ENCODE measurements around the gene IFNAR2.
A peak's percentile ranks its signal among the peaks of the same experiment; 100 is the strongest.
"Not testable (repeated sequence)": the region's sequence is repeated elsewhere in the genome, so short reads cannot be mapped to it uniquely, and the experiment has no call there.

Gene IFNAR2

DNA sequence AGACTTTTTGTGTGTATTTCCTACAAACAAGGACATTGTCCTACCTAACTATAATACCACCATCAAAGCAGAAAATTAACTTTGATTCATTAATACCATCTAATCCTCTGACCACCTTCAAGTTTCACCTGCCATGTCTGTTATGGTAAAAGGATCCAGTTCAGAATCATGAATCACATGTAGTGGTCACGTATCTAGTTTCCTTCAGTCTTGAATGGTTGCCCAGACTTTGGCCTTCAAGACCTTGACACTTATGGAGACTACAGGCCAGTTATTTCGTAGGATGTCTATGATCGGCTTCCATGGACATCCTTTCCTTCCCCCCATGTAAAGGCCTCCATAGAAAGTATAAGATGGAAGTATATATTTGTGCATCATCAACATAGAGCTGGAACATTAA is 10.4 kb upstream of the IFNAR2 start:
- Histone ChIP-seq H3K9ac (ENCODE audit: low read depth, low read length) (no peak overlapping the region), H3K27me3 (ENCODE audit: control insufficient read depth, insufficient read depth, low read length) (peaks cover 13% of the 10 kb centered on the region), H3K9me3 (replicated peaks; ENCODE audit: low read length) (no peaks in the 10 kb centered on the region), H3K4me3 (ENCODE audit: low read length) (no peak overlapping the region), H3K36me3 (ENCODE audit: insufficient read depth, low read length) (no peaks in the 10 kb centered on the region), H3K4me1 (ENCODE audit: control insufficient read depth, insufficient read depth, low read length) (no peaks in the 10 kb centered on the region), H3K4me2 (ENCODE audit: low read length) (no peak overlapping the region)

DNA sequence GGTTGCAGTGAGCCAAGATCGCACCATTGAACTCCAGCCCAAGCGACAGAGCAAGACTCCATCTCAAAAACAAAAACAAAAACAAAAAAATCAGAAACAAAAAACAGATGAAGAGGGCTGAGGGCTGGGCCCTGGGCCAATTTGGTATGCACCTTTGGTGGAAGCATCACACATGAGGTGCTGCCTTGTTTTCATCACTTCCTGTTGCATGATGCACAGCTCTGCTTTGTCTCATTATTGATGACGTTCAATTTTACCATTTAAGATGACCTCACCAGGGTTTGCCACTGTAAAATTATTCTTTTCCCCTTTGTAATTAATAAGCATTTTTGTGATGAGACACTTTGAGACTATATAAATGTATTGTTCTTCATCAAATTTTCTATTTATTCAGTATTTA is 9.8 kb upstream of the IFNAR2 start:
- no peak overlapping the region for H3K4me2 ChIP-seq (ENCODE audit: low read length)
- H3K9ac ChIP-seq (ENCODE audit: low read depth, low read length) = no peak overlapping the region
- H3K4me1 ChIP-seq (ENCODE audit: control insufficient read depth, insufficient read depth, low read length) = no peaks in the 10 kb centered on the region

DNA sequence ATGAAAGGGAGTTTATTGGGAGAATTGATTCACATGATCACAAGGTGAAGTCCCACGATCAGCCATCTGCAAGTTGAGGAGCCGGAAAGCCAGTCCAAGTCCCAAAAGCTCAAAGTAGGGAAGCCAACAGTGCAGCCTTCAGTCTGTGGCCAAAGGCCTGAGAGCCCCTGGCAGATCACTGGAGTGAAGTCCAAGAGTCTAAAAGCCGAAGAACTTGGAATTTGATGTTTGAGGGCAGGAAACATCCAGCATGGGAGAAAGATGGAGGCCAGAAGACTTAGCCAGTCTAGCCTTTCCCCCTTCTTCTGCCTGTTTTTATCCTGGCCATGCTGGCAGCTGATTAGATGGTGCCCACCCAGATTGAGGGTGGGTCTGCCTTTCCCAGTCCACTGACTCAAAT is 4.4 kb upstream of the IFNAR2 start:
- not testable (repeated sequence) for H3K36me3 ChIP-seq (ENCODE audit: insufficient read depth, low read length); H3K4me2 ChIP-seq (ENCODE audit: low read length)

More for the DNA sequence above, 9.8 kb upstream of the IFNAR2 start:
- H3K36me3 ChIP-seq (ENCODE audit: insufficient read depth, low read length) = no peaks in the 10 kb centered on the region
- H3K27me3 ChIP-seq (ENCODE audit: control insufficient read depth, insufficient read depth, low read length) = peaks cover 9% of the 10 kb centered on the region
- H3K4me3 ChIP-seq (ENCODE audit: low read length) = no peak overlapping the region
- no peaks in the 10 kb centered on the region for H3K9me3 ChIP-seq (replicated peaks; ENCODE audit: low read length)

DNA sequence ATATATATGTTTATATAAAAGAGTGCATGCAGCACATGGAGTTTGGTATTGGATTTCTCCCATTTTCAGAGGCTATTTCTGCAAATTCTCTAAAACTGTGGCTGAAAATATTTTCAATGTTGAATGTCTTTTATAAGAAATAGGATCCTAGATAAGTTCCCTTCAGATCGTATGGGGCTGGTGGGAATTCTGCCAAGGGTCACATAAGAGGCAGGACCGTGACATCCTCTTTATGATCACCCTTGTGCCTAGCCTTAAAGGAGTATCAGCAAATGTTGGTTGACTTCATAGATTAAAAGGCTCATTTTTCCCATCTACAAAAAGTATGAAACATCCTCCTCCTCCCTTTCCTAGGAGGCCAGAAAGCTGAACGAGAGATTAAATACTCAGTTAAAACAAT is 1.3 kb upstream of the IFNAR2 start:
- no peak overlapping the region for H3K9ac ChIP-seq (ENCODE audit: low read depth, low read length)
- H3K27me3 ChIP-seq (ENCODE audit: control insufficient read depth, insufficient read depth, low read length) = peaks cover 21% of the 10 kb centered on the region
- no peak overlapping the region for H3K4me3 ChIP-seq (ENCODE audit: low read length)
- H3K4me2 ChIP-seq (ENCODE audit: low read length) = no peak overlapping the region
- H3K9me3 ChIP-seq (replicated peaks; ENCODE audit: low read length) = no peaks in the 10 kb centered on the region
- peaks cover 5% of the 10 kb centered on the region for H3K4me1 ChIP-seq (ENCODE audit: control insufficient read depth, insufficient read depth, low read length)
- H3K36me3 ChIP-seq (ENCODE audit: insufficient read depth, low read length) = no peaks in the 10 kb centered on the region

More for the DNA sequence above, 4.4 kb upstream of the IFNAR2 start:
- H3K27me3 ChIP-seq (ENCODE audit: control insufficient read depth, insufficient read depth, low read length) = peaks cover 21% of the 10 kb centered on the region
- not testable (repeated sequence) for H3K9ac ChIP-seq (ENCODE audit: low read depth, low read length); H3K9me3 ChIP-seq (replicated peaks; ENCODE audit: low read length); H3K4me1 ChIP-seq (ENCODE audit: control insufficient read depth, insufficient read depth, low read length); H3K4me3 ChIP-seq (ENCODE audit: low read length)

DNA sequence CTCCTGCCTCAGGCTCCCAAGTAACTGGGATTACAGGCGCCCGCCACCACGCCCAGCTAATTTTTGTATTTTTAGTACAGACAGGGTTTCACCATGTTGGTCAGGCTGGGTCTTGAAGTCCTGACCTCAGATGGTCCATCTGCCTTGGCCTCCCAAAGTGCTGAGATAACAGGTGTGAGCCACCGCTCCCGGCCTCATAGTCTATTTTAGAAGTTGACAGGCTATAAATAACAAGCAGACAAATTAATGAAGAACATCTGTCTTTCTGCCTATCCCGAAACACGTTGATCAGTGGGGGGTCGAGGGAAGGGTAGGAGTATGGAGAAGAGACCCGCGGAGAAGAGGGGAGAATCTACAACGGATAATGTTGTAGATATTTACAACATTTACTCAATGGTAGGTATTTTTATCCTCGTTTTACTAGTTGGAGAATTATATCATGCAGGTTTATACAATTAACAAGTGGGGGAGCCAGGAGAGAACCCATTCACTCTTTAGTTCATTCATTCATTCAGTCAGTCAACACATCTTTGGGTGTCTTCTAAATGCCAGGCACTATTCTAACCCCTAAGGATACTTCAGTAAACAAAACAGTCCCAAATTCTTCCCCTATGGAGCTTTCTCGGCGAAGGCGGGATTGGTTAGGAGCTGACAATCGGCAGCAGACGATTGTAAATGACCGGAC is 497 bp upstream of the IFNAR2 start:
- H3K9ac ChIP-seq (ENCODE audit: low read depth, low read length) = peak overlapping the region; percentile 92
- H3K4me2 ChIP-seq (ENCODE audit: low read length) = peak overlapping the region; percentile 93

DNA sequence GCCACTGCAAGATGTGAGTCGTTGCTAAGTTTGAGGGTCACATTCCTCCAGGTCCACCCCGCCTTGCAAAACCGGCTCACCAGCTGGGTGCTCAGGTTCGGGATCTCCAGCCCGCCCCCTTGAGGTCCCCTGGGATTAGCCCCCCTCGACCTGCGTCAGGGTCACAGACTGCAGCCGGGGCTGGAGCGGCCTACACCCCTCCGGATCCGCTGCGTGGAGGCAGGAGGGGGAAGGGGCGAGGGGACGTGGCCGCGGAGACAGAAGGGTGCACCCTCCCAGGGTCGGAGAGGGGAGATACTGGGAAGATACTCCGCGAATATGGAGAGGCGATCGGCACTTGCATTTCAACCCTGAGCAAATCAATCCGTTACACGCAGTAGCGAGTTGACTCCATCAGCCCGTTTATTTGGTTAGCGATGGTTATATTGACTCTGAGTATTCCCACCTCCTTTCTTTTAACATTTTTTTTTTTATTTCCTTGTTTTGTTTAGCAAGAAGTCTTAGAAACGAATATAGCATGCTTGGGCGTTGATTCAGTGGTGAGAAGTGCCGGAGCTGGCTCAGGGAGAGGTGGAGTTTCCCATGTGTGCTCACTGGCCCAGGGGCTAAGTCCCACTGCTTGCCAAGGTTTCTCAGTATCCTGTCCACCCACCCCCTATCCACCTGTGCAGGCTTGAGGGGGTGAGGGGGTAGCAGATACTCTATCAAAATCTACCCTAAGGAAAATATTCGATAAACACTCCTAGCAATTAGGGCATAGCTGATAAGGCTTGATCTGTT is 997 bp downstream of the IFNAR2 start:
- Histone ChIP-seq H3K9ac (ENCODE audit: low read depth, low read length) (peak overlapping the region; percentile 92), H3K4me1 (ENCODE audit: control insufficient read depth, insufficient read depth, low read length) (peaks cover 5% of the 10 kb centered on the region), H3K36me3 (ENCODE audit: insufficient read depth, low read length) (no peaks in the 10 kb centered on the region), H3K9me3 (replicated peaks; ENCODE audit: low read length) (no peaks in the 10 kb centered on the region), H3K4me2 (ENCODE audit: low read length) (peak overlapping the region; percentile 93), H3K4me3 (ENCODE audit: low read length) (peak overlapping the region; percentile 95), H3K27me3 (ENCODE audit: control insufficient read depth, insufficient read depth, low read length) (peaks cover 21% of the 10 kb centered on the region)

More for the DNA sequence above, 497 bp upstream of the IFNAR2 start:
- H3K36me3 ChIP-seq (ENCODE audit: insufficient read depth, low read length) = no peaks in the 10 kb centered on the region
- peaks cover 21% of the 10 kb centered on the region for H3K27me3 ChIP-seq (ENCODE audit: control insufficient read depth, insufficient read depth, low read length)
- peaks cover 5% of the 10 kb centered on the region for H3K4me1 ChIP-seq (ENCODE audit: control insufficient read depth, insufficient read depth, low read length)
- H3K9me3 ChIP-seq (replicated peaks; ENCODE audit: low read length) = no peaks in the 10 kb centered on the region
- H3K4me3 ChIP-seq (ENCODE audit: low read length) = peak overlapping the region; percentile 95

DNA sequence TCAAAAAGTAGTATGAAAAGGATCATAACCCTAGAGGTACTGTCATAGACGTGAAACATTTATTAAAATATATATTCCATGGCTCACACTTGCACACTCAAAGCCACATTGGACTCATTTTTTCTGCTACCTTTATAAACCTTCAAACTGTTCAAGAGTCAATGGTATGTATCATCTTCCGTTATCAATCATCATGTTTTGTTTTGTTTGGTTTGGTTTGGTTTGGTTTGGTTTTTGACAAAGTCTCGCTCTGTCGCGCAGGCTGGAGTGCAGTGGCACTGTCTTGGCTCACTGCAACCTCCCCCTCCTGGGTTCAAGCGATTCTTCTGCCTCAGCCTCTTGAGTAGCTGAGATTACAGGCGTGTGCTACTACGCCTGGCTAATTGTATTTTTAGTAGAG is 1.8 kb downstream of the IFNAR2 start:
- H3K4me3 ChIP-seq (ENCODE audit: low read length) = no peak overlapping the region
- no peaks in the 10 kb centered on the region for H3K36me3 ChIP-seq (ENCODE audit: insufficient read depth, low read length)
- H3K4me2 ChIP-seq (ENCODE audit: low read length) = peak overlapping the region; percentile 93
- no peaks in the 10 kb centered on the region for H3K9me3 ChIP-seq (replicated peaks; ENCODE audit: low read length)
- H3K27me3 ChIP-seq (ENCODE audit: control insufficient read depth, insufficient read depth, low read length) = peaks cover 16% of the 10 kb centered on the region
- H3K4me1 ChIP-seq (ENCODE audit: control insufficient read depth, insufficient read depth, low read length) = peaks cover 5% of the 10 kb centered on the region
- no peak overlapping the region for H3K9ac ChIP-seq (ENCODE audit: low read depth, low read length)

DNA sequence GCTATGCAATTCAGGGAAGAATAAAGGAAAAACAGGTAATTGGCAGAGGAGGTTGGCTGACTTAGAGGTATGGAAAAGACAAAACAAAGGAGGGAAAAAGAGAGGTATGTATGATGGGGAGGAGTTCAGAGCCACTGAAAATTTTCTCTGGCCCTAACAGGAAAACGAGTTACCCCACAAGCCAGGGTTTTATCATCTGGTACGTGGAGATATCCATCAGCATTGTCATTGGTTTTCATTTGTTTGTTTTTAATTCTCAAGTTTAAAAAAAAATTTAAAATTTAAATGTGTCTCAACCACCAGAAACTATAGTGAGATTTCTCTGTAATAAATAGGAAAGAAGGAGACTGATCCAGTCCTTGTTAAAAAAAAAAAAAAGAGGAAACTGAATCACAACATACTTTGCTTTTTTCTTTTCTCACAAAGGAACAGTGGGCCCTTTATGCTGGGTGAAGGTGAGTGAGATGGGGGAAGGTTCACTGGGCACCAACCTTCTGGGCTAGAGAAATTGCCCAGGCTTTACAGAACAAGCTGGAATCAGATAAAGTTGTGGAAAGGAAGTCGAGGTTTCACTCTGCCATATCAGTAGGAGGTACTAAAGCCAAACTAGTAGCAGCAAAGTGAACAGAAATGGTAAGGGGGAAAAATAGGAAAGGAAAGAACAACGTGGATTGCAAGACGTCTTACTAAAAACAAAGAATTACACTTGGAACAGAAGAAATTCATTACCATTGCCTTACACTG is 2.7 kb downstream of the IFNAR2 start:
- Histone ChIP-seq H3K4me2 (ENCODE audit: low read length) (no peak overlapping the region), H3K9ac (ENCODE audit: low read depth, low read length) (no peak overlapping the region), H3K4me3 (ENCODE audit: low read length) (no peak overlapping the region), H3K9me3 (replicated peaks; ENCODE audit: low read length) (no peaks in the 10 kb centered on the region), H3K27me3 (ENCODE audit: control insufficient read depth, insufficient read depth, low read length) (peaks cover 9% of the 10 kb centered on the region), H3K4me1 (ENCODE audit: control insufficient read depth, insufficient read depth, low read length) (peaks cover 5% of the 10 kb centered on the region), H3K36me3 (ENCODE audit: insufficient read depth, low read length) (no peaks in the 10 kb centered on the region)

DNA sequence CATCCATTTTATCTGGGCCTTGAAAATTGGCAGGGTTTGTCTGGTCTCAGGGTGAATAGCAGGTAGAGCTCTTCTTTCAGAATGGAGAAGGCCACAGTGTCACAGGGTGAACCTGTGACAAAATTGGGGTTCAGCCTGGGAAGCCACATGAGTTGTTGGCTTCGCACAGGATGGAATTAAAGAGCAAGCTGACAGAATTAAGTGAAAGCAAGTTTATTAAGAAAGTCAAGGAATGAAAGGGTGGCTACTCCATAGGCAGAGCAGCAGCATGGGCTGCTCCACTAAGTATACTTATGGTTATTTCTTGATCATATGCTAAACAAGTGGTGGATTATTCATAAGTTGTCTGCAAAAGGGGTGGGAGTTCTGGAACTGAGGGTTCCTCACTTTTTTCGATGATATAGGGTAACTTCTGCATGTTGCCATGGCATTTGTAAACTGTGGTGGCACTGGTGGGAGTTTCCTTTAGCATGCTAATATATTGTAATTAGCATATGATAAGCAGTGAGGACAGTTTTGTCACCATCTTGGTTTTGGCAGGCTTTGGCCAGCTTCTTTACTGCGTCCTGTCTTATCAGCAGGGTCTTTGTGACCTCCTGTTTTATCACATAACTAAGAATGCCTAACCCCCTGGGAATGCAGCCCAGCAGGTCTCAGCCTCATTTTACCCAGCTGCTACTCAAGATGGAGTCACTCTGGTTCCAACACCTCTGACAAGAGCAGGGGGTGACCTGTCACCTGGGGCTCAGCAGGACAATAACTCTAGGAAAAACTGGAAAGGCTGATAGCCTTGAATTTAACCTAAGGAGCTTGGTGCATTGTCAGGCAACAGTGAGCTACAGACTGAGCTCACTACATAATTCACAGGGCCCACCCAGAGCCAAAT is 5.1 kb downstream of the IFNAR2 start:
- H3K4me3 ChIP-seq (ENCODE audit: low read length) = no peak overlapping the region
- no peaks in the 10 kb centered on the region for H3K36me3 ChIP-seq (ENCODE audit: insufficient read depth, low read length)
- no peaks in the 10 kb centered on the region for H3K9me3 ChIP-seq (replicated peaks; ENCODE audit: low read length)
- H3K4me1 ChIP-seq (ENCODE audit: control insufficient read depth, insufficient read depth, low read length) = peaks cover 4% of the 10 kb centered on the region
- no peak overlapping the region for H3K9ac ChIP-seq (ENCODE audit: low read depth, low read length)
- H3K4me2 ChIP-seq (ENCODE audit: low read length) = no peak overlapping the region
- H3K27me3 ChIP-seq (ENCODE audit: control insufficient read depth, insufficient read depth, low read length) = no peaks in the 10 kb centered on the region

DNA sequence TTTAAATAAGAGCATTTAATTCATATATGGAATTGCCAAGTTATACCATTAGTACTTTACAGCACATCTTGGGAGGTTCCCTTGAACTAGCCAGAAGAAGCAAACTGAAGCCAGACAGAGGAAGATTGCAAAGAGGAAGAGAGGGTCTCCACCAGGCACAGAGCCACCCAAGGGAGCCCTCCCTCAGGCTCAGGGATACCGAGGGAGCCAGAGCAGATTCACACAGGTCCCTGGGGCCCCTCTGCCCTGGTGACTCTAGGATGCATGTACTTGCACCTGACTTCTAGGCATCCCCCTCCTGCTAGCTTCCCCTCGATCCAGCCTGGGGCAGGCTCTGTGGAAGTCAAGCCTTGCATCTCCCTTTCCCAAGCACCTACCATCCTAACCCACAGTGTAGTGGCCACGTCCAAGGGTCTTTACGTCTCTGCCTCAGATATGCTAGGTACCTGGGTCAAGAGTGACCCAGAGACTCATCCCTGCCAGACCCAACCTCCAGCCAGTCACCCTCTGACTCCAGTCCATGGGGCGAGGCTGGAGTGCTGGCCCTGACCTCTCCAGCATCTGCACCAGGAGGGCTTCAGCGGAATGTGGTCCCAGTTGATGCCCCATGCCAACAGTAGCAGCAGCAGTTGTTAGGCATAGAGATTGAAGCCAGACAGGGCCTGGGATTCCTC is 6.4 kb downstream of the IFNAR2 start:
- peaks cover 4% of the 10 kb centered on the region for H3K4me1 ChIP-seq (ENCODE audit: control insufficient read depth, insufficient read depth, low read length)
- H3K9me3 ChIP-seq (replicated peaks; ENCODE audit: low read length) = no peaks in the 10 kb centered on the region
- no peak overlapping the region for H3K9ac ChIP-seq (ENCODE audit: low read depth, low read length)

More for the DNA sequence above, 6.4 kb downstream of the IFNAR2 start:
- H3K4me3 ChIP-seq (ENCODE audit: low read length) = no peak overlapping the region
- H3K4me2 ChIP-seq (ENCODE audit: low read length) = no peak overlapping the region
- H3K27me3 ChIP-seq (ENCODE audit: control insufficient read depth, insufficient read depth, low read length) = no peaks in the 10 kb centered on the region
- H3K36me3 ChIP-seq (ENCODE audit: insufficient read depth, low read length) = no peaks in the 10 kb centered on the region

All from skeletal muscle satellite cell (primary cell).